ENCODE results near the gene KHDRBS1. TPM values are rescaled to one million over a fixed set of nuclear protein-coding genes. Genes with fewer than 3 reads are reported as not detected.

Gene KHDRBS1
- total RNA-seq, 1 experiment from 2014 or later: 267 TPM

DNA sequence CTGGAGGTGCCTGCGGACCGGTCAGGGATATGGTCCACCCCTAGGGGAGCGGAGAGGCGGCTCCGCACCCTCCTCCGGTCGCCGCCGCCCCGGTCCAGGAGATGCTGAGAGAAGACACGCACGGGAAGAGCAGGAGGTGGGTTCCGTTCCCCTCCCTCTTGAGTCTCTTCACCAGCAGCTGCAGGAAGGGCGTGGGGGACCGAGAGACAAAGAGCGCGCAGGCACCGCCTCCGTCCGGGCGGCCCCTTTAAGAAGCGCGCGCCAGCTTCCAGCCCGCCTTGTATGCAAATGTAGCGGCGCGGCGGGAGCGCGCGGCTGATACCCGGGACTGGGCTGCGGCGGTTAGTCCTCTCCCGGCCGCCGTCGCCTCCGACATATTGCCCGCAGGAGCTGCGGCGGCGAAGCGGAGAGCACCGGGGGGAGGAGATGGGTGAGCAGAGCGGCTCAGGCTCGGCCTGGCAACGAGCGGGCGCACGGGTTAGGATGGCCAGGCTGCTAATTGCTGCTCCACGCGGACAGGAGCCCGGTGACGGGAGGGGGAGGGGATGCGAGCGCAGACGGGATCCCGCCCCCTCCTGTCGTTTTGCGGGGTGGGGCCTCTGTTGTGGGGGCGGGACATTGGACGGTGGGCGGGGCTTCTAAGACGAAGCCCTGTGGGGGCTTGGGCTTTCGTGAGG is 59.1 kb downstream of the KHDRBS1 start, which contains the start of gene TMEM39B:
TSS of gene TMEM39B (plus strand) at position 318 of the 677 bp plus-strand sequence. CDS start at position 427, 109 bp downstream.
- TF ChIP-seq CTCF (conservative IDR thresholded peaks at IDR 0.05): no peak

More for the DNA sequence above, 59.1 kb downstream of the KHDRBS1 start, which contains the start of gene TMEM39B:
- Histone ChIP-seq H2AK5ac (ENCODE audit: insufficient read length, low read length) (no peak within 1 kb of the TSS), H2BK5ac (ENCODE audit: insufficient read length, low read length) (no peak within 1 kb of the TSS), H3K79me1 (ENCODE audit: insufficient read depth, low read depth, low read length, poor library complexity, severe bottlenecking) (no peaks in the 10 kb centered on the region), H2BK20ac (ENCODE audit: low read depth, low read length, poor library complexity, severe bottlenecking) (no peak within 1 kb of the TSS), H3K79me2 (ENCODE audit: insufficient read depth, low read length) (no peaks in the 10 kb centered on the region; the same call in 1 of the 2 replicates), H4K8ac (replicated peaks; ENCODE audit: insufficient read length, low read depth, low read length) (peak within 1 kb of the TSS; percentile 5), H3K56ac (ENCODE audit: insufficient read length, low read depth, low read length) (no peak within 1 kb of the TSS), H3K14ac (ENCODE audit: insufficient read depth, low read length) (peak within 1 kb of the TSS; percentile 92), H3K9me3 (ENCODE audit: control insufficient read depth, low read depth, low read length) (no peaks in the 10 kb centered on the region), H3K9ac (ENCODE audit: extremely low read depth, insufficient read length, low read length) (peak within 1 kb of the TSS; percentile 83), H3K27me3 (ENCODE audit: insufficient read depth, low read length) (no peaks in the 10 kb centered on the region), H3K4me2 (ENCODE audit: insufficient read depth, insufficient read length, low read length) (peak within 1 kb of the TSS; percentile 84), H4K91ac (ENCODE audit: insufficient read length, low read depth, low read length) (no peak within 1 kb of the TSS), H3K18ac (ENCODE audit: insufficient read length, low read depth, low read length) (peak within 1 kb of the TSS; percentile 89), H3K27ac (ENCODE audit: insufficient read length, low read depth, low read length) (peak within 1 kb of the TSS; percentile 33), H4K20me1 (ENCODE audit: control insufficient read depth, insufficient read depth, insufficient read length) (no peaks in the 10 kb centered on the region), H3T11ph (ENCODE audit: low read length) (no peak within 1 kb of the TSS), H3K4me1 (ENCODE audit: insufficient read depth, low read length) (peaks cover 4% of the 10 kb centered on the region; the same call in 1 of the 2 replicates), H2AFZ (ENCODE audit: low read length) (no peak within 1 kb of the TSS), H2BK15ac (ENCODE audit: low read depth, low read length) (no peak within 1 kb of the TSS), H2BK120ac (ENCODE audit: low read depth, low read length, poor library complexity, severe bottlenecking) (no peak within 1 kb of the TSS), H3K23me2 (ENCODE audit: insufficient read length, low read depth, low read length, poor library complexity, severe bottlenecking) (peaks cover 9% of the 10 kb centered on the region), H3K4ac (ENCODE audit: low read depth, low read length) (no peak within 1 kb of the TSS), H3K23ac (ENCODE audit: insufficient read length, low read depth, low read length) (no peak within 1 kb of the TSS), H4K5ac (ENCODE audit: insufficient read length, low read depth, low read length) (peak within 1 kb of the TSS; percentile 14), H2BK12ac (ENCODE audit: insufficient read length, low read depth, low read length) (no peak within 1 kb of the TSS)
- peaks cover 11% of the 10 kb centered on the region for H3K27me3 Mint-ChIP-seq (ENCODE audit: low read depth)
- peak within 1 kb of the TSS; percentile 86 to 92 for H3K4me3 Mint-ChIP-seq
- peaks cover 22 to 29% of the 10 kb centered on the region in 2 experiments for H3K4me1 Mint-ChIP-seq
- H3K9me3 Mint-ChIP-seq: no peaks in the 10 kb centered on the region
- DNase-seq: peak; percentile 97
- H3K36me3 Mint-ChIP-seq (ENCODE audit: insufficient read depth in 1 of 3, low read depth in 3 of 3): peaks cover 14 to 32% (median 23%) of the 10 kb centered on the region in 3 experiments
- no CpG with 5 or more reads among the region's 67 CpGs for WGBS (ENCODE audit: extremely low coverage, insufficient read length, low lambda C conversion rate)
- H3K27ac Mint-ChIP-seq: peak within 1 kb of the TSS; percentile 86 to 98 (median 98)

All from H9 (cell line).